Astrocyte of the hippocampus (primary cell): ENCODE data around the gene RFX3.

Source experiments
- DNase-seq: peaks from one replicate; pipeline ENCODE4 v3.0.0; 2011; ENCODE audit warnings: low read depth, low spot score

RFX3 gene

DNA sequence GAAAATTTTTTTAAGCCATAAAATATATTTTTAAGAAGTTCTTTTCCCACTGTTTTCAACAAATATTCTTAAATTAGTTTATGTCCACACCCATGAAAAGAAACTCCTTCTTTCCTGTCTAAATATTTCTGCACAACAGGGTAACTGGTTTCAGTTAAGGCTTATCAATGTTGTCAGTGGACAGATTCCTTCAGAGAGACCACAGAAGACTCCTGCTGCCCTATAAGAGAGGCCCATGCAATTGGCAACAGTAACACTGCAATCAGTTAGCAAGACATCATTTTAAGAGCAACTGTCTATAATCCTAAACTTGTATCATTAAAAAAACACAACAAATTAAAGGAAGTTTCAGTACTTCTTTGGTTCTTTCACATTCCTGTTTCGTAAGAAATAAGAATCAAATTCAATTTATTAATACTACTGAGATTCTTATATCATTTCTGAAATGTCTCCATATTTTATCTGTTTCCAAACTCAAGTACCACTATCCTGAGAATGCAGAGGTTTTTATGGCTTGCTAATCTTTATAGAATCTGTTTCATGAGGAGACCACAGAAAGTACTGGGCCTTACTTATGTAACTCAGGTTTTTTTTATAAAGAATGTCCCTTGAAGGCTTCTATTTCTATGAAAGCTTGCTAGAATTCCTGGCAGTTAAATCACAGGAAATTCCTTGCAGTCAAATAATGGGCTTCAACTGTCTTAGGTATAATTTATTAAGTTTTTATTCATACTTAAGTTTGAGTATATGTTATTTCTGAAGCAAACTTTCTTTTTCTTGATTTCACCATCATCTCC lies 240.2 kb downstream of the RFX3 start:
- peak; percentile 40 for DNase-seq

DNA sequence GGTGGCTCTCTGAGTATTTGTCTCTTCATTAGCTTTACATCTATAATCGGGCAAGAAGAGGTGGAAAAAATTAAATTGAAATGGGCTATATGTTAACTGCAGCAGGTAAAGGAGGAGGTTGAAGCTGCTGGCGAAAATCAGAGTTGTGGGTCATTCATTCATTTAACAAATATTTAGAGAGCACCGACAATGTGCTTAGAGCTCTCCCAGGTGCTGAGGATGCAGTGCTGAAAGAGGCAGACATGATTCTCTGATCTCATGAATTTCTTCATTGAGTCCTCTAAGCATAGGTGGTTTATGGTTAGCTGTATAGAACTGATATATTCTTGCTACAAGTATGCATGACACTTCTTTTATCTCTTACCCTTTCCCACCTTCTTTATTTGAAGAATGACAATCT lies 243.4 kb downstream of the RFX3 start:
- DNase-seq: no peak

DNA sequence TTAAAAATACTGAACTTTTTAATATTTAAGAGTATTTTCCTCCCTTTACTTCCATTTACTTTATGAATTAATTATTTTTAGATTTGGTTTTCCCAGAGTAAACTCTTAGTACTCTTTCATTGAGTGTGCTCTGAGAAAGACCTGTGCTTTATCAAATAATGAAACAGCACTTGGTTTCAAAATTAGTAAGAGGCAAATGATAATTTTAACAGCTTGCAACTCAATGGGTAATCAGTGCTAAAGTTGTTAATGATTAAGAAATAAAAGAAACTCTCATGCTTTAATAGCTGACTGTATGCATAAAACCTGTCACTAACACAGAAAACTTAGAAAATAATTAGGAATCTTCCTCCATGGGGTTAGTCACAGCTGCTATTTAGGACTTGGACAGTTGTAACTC lies 244.4 kb downstream of the RFX3 start:
- no peak for DNase-seq

DNA sequence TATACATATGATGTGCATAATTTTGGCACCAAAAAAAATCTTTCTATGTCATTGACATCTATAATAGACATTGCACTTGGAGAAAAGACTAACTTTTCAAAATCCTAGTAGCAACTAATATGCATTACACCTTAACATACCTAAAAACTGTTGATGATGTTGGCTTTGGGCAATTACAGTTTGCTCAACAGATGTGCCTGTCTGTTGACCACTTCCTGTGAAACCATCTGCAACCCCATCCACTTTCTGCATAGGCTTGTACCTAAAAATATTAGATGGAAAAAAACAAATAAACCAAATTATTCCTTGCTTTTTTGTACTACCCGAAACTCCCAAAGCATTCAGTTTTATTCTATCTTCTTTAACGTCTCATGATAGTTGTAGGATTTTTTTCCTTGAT lies 248.6 kb downstream of the RFX3 start:
- no peak for DNase-seq

DNA sequence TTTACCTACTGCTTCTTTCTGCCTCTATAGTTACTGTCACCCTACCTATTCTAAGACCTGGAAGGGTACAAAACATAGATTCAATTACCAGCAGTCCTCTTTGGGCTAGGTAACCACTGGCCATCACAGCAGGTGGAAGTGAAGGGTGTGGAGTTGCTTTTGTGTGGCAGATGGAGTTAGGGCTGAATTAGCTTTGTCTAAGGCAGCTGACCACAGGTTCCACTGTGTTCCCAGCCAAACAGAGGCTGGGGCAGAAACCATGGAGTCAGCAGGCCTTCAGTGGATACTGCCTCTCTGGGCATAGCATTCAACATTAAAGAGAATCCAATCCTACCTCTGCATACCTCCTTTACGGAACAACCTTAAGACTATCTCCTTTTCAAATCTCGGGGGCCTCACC lies 254.2 kb downstream of the RFX3 start:
- no peak for DNase-seq

DNA sequence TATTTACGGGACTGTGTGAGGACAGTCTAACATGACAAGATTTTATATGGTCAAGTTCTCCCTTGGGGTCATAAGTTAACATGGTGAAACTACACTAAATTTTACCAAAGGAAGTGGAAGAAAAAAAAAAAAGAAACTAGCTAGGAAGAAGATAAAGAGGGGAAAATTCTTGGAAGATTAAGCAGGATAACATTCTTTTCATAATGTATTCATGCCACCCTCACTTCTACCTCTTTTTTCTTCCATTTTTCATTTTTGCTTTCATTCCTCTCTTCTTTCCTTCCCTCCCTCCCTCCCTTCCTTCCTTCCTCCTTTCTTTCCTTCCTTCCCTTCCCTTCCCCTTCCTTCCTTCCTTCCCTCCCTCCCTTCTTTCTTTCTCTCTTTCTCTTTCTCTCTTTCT lies 254.6 kb downstream of the RFX3 start:
- DNase-seq: no peak

DNA sequence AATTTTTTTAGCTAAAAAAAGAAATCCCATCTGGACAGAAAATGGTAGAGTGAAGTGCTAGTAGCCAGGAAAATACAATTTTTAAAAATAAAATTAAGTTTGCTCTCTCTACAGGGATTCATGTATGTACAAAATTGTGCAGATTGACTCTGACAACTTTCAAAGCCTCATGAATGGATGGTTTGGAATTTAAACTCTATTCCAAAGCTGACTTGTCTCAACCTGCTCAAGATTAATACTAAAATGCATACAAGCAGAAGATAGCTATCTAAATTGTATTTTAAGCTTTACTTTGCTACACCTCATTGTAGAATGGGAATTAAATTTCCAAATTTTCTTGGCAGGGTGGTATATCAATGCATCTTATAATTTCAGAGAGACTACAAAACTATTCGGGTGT lies 257.6 kb downstream of the RFX3 start:
- DNase-seq: no peak

DNA sequence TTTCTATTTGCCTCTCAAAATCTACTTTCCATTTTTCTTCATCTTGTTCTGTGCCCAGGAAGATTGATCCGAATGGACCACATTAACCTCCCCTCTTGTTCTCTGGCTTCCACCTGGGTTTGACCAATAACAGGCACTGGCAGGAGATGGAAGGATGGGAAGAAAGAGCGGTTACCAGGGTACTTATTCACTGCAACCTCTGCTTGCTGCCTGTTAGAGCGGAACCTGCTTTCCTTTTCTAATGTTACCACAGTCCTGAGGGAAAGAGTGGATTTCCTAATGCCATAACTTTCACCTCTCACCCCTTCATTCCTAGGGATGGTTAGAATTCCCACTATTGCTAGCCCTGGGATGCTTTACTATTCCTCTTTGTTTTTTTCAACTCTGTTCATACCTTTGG lies 262.1 kb downstream of the RFX3 start:
- no peak for DNase-seq

DNA sequence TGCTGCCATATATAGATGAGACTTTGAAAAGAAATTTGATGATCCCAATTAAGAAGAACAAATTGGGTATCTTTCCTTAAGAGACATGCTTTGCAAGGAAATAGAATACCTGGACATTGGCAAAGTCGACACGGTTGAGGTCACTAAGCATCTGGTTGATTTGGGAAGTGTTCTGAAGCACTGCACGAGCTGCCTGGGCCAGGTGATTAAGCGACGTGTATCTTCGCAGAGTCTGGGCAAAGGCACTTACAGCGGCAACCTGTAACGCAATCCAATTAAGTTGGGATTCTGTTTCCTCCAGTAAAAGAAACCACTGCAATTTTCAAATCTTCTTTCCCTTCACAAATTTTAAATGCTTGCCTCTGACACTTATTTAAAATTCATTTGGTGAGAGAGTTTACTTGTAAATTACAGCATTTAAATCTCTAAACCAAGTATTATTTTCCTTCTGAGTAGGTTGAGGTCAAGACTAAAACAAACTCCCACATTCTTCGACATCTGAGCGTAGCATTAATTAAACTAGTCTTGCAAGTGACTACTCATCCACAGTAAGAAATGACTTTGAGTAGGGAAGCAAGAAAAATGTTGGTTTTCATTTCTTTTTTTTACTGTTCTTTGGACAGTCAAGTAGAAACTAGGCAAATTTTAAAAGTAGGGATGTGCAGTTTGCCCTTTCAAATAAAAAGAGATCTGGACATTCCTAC lies 262.8 kb downstream of the RFX3 start:
- DNase-seq: no peak

DNA sequence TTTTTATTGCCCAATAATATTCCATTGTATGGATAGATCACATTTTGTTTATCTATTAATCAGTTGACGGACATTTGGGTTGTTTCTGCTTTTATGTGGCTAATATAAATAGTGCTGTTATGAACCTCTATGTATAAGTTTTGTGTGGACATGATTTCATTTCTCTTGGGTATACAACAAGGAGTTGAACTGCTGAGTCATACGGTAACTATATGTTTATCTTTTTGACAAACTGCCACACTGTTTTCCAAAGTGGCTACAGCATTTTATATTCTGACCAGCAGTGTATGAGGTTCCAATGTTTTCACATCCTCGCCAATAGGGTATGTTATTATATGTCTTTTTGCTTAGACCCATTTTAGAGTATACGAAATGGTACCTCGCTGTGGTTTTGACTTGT lies 264.3 kb downstream of the RFX3 start:
- no peak for DNase-seq

DNA sequence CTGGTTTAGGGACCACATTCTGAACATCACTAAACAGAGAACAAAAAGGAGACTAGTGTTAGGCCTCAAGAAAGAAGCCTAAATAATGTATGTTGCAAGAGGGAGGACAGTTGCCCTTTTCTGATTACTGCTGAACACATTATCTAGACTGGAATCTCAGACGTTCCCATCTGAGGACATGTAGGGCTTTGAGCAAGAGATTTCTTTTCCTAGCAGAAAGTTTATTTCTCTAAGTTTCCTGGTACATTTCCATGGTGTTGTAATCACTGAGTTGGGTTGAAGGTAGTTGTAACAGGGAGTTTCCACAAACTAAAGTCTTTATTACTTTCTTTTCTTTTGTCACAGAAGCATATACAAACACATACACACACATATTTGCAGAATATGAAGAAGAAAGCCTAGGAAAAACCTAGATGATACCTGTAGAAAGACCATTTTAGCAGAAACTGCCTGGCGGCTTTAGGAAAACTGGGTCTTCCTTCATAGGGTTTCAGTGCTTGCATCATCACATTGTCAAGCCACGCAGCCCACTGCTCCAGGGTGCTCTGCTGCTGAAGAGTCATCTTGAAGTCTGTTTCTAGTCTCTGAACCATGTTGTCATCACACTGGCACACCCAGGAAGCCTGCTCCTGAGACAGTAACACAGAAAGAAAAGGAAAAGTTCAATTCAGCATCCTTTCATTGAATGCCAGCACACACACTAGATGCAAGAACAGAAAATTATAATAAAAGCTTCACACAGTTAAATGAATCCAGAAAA lies 269.1 kb downstream of the RFX3 start:
- DNase-seq: no peak

DNA sequence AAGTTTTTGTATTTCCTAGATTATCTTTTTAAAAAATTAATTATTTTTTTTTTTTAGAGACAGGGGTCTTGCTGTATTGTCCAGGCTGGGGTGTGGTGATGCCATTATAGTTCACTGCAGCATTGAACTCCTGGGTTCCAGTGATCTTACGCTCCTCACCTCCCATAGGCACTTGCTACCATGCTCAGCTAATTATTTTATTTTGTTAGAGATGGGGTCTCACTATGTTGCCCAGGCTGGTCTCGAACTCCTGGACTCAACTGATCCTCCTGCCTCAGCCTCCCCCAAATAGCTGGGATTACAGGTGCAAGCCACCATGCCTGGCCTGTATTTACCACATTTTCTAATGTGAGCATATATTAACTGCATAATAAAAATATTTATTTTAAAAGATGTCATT lies 274.5 kb downstream of the RFX3 start:
- DNase-seq: no peak

DNA sequence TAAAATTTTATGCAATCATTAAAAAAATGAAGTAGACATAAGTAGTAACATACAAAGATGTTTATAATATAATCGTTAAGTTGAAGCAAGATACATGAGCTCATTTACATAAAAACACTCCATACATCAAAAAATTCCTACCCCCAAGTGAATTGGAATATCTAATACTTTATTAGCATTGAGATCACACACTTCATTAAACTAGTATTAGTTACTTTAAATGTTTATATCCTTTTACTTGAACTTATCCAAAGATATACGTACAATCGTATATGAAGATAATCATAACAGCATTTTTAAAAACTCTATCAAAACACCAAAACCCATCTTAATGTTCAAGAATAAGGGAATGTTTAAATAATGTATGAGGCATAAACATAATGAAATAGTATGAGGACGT lies 275.1 kb downstream of the RFX3 start:
- DNase-seq: no peak

DNA sequence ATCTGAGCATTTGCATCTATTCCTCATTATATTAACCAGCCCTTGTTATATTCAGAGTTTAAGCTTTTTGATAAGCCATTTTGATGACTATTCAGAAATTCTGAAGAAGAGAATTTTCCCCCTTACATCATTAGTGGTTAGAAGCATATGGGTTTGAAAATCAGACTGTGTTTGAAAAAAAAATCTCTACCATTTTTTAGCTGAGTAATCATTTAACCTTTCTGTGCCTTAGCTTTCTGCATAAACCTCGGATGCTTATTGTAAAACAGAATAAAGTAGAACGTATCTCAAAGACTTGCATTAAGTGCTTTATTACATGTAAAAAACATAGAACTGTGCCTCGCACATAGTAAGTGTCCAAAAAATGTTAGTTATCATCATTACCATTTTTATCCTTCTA lies 278.6 kb downstream of the RFX3 start:
- DNase-seq: no peak

DNA sequence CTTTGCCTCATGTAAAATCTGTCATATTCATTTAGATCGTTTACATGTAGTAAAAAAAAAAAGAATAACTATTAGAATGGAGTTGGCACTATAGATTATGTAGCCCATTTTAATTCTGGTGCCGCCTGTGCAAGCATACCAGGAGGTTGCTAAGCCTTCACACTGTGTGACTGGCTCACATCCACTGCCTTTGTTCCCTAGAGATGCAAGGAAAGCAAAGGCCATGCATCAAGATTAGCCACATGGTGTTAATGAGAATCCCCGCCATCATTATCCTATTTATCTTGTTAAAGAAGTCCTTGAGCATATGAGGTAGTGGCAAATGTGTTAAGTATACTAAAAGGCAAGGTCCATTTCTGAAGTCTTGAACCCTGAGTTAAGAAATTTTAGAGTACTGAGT lies 279.6 kb downstream of the RFX3 start:
- DNase-seq: no peak

DNA sequence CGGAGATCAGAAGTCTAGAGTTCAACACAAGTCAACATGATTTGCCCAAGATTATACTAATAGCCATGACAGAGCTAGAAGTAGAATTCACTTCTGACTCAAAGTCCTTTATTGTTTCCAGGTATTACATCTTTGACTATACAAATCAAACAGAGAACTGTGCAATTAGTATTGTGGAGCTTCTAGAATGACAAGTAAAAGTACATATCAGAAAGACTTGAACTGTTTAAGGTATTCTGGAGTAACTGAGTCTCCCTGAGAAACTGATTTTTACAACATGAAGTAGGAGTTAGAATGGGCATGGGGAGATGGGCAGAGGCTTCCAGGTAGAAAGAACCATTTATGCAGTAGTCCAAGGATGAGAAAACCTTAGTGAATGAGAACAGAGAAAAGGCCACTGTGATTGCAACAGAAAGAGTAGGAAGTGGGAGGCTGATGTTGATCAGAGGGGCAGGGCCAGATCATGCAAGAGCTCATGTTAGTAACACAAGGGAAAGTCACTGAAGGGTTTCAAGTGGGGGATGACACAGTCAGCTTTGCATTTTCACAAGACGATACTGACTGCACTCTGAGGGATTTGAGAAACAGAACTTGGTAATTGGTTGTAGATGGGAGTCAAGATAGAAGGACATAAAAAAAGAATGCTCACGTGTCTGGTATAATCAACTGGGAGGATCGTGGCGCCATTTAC lies 280.7 kb downstream of the RFX3 start:
- DNase-seq: no peak

DNA sequence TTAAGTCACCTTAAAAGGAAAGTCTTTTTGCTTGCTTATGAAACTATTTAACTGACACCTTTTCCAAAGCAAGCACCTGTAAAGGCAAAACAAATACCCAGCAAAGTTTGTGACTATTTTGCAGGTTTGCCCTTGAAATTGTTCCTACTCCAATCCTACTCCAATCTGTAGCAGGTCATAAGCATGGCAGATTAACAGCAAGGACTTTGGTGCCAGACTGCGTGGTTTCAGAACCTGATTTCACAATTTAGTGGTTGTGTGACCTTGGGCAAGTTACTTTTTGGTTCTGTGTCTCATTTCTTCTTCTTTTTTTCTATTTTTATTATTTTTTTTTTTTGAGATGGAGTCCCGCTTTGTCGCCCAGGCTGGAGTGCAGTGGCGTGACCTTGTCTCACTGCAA lies 282.1 kb downstream of the RFX3 start:
- no peak for DNase-seq

DNA sequence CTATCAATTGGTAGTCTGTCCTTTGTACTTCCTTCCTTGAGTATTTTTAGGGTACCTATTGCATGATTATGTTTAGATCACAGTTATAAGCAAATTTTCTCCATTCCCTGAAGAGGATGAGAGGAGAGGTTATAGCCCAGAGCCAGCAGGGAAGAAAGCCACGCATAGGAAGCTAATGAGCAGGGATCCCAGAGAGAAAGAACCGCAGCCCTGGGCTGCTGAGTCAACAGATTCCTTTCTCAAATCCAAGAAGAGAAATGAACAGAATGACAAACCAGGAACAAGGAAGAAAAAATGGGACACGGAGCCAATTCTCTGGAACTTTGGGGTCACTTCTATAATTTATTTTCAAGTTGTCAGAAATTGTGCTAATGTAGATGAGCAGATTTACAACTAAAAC lies 284.5 kb downstream of the RFX3 start:
- DNase-seq: peak; percentile 82

DNA sequence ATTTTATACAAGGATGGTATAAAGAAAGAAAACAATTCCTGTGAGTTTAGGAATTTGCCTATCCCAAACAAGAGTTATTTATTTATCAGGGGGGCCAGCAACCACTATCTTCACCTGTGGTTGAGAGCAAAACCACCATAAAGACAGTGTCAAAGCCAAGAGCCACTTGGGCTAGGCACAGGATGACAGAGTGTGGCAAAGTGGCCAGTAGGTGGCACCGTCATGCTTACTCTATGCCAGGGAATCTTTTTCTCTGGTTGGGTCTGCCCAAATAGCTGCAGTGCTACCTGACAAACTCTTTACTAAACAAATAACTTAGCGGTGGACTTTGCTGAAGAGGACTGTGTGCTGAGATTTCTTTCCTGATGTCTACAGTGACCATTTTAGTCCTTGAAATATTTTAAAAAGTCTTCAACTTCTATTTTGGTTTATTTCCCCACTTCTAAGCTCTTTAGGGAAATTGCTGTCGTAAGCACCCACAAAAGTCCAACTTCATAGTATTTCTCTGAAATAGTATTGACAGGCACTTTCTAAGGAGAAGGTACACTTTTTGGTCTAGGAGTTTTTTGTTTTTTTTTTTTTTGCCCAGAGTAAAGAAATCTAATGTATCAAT lies 285.0 kb downstream of the RFX3 start:
- peak; percentile 76 for DNase-seq

DNA sequence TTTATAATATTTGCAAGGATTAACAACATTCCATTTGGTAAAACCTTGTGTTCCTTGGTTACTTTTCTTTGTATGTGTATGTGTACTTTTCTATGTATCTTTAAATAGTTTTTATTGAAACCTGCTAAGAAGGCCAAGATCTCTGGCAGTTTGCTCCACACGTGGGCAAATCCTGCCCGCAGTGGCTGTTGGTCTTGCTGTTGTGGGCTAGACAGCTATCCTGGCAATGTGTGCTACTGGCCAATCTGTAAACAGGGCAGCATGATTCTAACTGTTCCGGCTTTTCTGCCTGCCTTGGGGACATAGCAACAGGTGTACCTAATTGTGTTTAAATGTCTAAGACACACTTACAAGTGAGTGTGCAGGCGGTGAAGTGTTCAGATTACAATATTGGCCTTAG lies 286.6 kb downstream of the RFX3 start:
- no peak for DNase-seq

DNA sequence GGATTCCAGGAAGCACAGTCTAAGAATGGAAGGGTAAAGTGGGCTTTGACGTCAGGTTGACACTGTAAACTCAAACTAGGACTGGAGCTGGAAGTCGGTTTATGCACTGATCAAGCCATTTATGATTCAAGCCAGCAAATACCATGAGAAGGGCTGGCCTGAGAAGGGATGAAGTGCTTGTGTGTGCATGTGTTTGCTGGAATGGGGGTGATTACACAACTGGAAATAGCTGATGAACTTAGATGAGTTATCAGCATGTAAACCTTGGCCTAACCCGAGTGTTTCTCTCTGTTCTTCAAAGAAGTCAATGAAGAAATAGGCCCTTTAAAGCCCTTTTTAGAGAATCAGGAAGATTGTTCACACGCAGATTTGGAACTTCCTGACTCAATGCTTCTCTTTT lies 287.6 kb downstream of the RFX3 start:
- no peak for DNase-seq

DNA sequence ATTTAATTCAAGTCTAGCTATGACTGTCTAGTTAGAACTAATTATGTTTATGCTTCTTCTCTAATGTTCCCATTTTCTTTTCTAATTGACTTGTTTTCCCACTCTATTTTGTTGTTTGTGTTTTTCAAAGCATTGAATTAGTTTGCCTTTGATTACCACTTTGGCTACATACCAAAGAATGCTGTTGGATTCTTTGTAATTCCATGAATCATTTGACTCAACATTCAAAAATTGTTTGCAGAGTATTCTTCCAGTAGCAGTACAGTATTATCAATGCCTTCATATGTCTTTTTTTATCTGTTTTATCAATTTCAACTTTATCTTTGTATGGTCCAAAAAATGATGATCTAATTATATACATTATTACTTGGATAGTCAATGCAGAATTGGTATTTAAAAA lies 288.7 kb downstream of the RFX3 start:
- DNase-seq: peak; percentile 23
